ENCODE data around the gene NTF3.

GRCh38 chr12:5534426-5535199 is 102.7 kb downstream of the NTF3 start:
- TF ChIP-seq CTCF (IDR thresholded peaks at IDR 0.05) (no peak), POLR2AphosphoS5 (IDR thresholded peaks at IDR 0.05) (no peak)

All from upper lobe of left lung (tissue), 4 donors.